Central memory CD8-positive, alpha-beta T cell (primary cell): Measurements from ENCODE around the gene SP140.
A peak's percentile ranks its signal among the peaks of the same experiment; 100 is the strongest.
"Not testable (repeated sequence)": the region's sequence is repeated elsewhere in the genome, so short reads cannot be mapped to it uniquely, and the experiment has no call there.

Experiments used
- ATAC-seq: fragments of 150-1000 bp; cut with Tn5 transposase; replicated peaks from 2 replicates; pipeline ENCODE4 v1.10.0; 2022; ENCODE audit warnings: mild to moderate bottlenecking, moderate FRiP score, moderate number of reproducible peaks; ENCODE audit not compliant: poor library complexity, severe bottlenecking; ENCODE audit errors: extremely low read depth
- DNase-seq, 2 donors: peaks; one replicate each; pipeline ENCODE4 v3.0.0; 2021; ENCODE audit warnings: low spot score in 2 of 2
- H3K27ac Mint-ChIP-seq: one replicate; pipeline ENCODE4 v1.8.0; 2022; ENCODE audit warnings: low read depth, mild to moderate bottlenecking, moderate library complexity, mixed read lengths
- H3K27me3 Mint-ChIP-seq: one replicate; pipeline ENCODE4 v1.8.0; 2022; ENCODE audit warnings: mixed read lengths
- H3K36me3 Mint-ChIP-seq: one replicate; pipeline ENCODE4 v1.8.0; 2022; ENCODE audit warnings: mild to moderate bottlenecking, moderate library complexity, mixed read lengths; ENCODE audit not compliant: insufficient read depth
- H3K4me1 Mint-ChIP-seq: one replicate; pipeline ENCODE4 v1.8.0; 2022; ENCODE audit warnings: mixed read lengths
- H3K4me3 Mint-ChIP-seq: one replicate; pipeline ENCODE4 v1.8.0; 2022; ENCODE audit warnings: mild to moderate bottlenecking, moderate library complexity, mixed read lengths
- H3K9me3 Mint-ChIP-seq: one replicate; pipeline ENCODE4 v1.8.0; 2022; ENCODE audit warnings: mixed read lengths

The SP140 gene

GRCh38 chr2:230231251-230231650 lies 5.7 kb downstream of the SP140 start:
- ATAC-seq: no peak
- no peak overlapping the region for H3K27ac Mint-ChIP-seq
- peaks cover 66% of the 10 kb centered on the region for H3K4me1 Mint-ChIP-seq
- peaks cover 19% of the 10 kb centered on the region for H3K36me3 Mint-ChIP-seq
- no peak for DNase-seq
- no peaks in the 10 kb centered on the region for H3K27me3 Mint-ChIP-seq
- H3K4me3 Mint-ChIP-seq: peak overlapping the region; percentile 26
- peaks cover 7% of the 10 kb centered on the region for H3K9me3 Mint-ChIP-seq

- H3K4me1 Mint-ChIP-seq: peaks cover 41% of the 10 kb centered on the region
- no peak overlapping the region for H3K27ac Mint-ChIP-seq
- H3K4me3 Mint-ChIP-seq: no peak overlapping the region
- H3K27me3 Mint-ChIP-seq: no peaks in the 10 kb centered on the region
- ATAC-seq: no peak
- peaks cover 7% of the 10 kb centered on the region for H3K9me3 Mint-ChIP-seq
- H3K36me3 Mint-ChIP-seq: peaks cover 27% of the 10 kb centered on the region
- DNase-seq: no peak
Measured at GRCh38 chr2:230234122-230234722, 8.7 kb downstream of the SP140 start.

- Mint-ChIP-seq H3K4me1 (peaks cover 39% of the 10 kb centered on the region), H3K27ac (no peak overlapping the region), H3K9me3 (peaks cover 7% of the 10 kb centered on the region), H3K36me3 (peaks cover 27% of the 10 kb centered on the region), H3K27me3 (no peaks in the 10 kb centered on the region), H3K4me3 (no peak overlapping the region)
- no peak for DNase-seq
- no peak for ATAC-seq
Measured at GRCh38 chr2:230234845-230235244, 9.3 kb downstream of the SP140 start.

GRCh38 chr2:230244211-230244610 lies 18.7 kb downstream of the SP140 start:
- H3K27me3 Mint-ChIP-seq: no peaks in the 10 kb centered on the region

GRCh38 chr2:230246206-230246605 lies 20.7 kb downstream of the SP140 start:
- no peak overlapping the region for H3K27ac Mint-ChIP-seq
- H3K36me3 Mint-ChIP-seq: peaks cover 8% of the 10 kb centered on the region
- DNase-seq (no peak), ATAC-seq (no peak)
- H3K4me3 Mint-ChIP-seq: no peak overlapping the region
- H3K4me1 Mint-ChIP-seq: no peaks in the 10 kb centered on the region
- no peaks in the 10 kb centered on the region for H3K27me3 Mint-ChIP-seq
- H3K9me3 Mint-ChIP-seq: no peaks in the 10 kb centered on the region

More at GRCh38 chr2:230244211-230244610, 18.7 kb downstream of the SP140 start:
- Mint-ChIP-seq H3K36me3 (peaks cover 15% of the 10 kb centered on the region), H3K9me3 (no peaks in the 10 kb centered on the region), H3K4me3 (no peak overlapping the region), H3K27ac (no peak overlapping the region), H3K4me1 (no peaks in the 10 kb centered on the region)
- no peak for ATAC-seq
- DNase-seq: no peak

- peaks cover under 1% of the 10 kb centered on the region for H3K36me3 Mint-ChIP-seq
- H3K27me3 Mint-ChIP-seq: no peaks in the 10 kb centered on the region
- H3K4me1 Mint-ChIP-seq: no peaks in the 10 kb centered on the region
- H3K4me3 Mint-ChIP-seq: no peak overlapping the region
- DNase-seq: no peak
- H3K9me3 Mint-ChIP-seq: no peaks in the 10 kb centered on the region
- ATAC-seq: no peak
- no peak overlapping the region for H3K27ac Mint-ChIP-seq
Measured at GRCh38 chr2:230250231-230250630, 24.7 kb downstream of the SP140 start.

GRCh38 chr2:230254152-230254881 lies 28.8 kb downstream of the SP140 start:
- Mint-ChIP-seq H3K9me3 (no peaks in the 10 kb centered on the region), H3K27ac (no peak overlapping the region), H3K4me1 (peaks cover 8% of the 10 kb centered on the region), H3K4me3 (no peak overlapping the region), H3K36me3 (peaks cover 5% of the 10 kb centered on the region), H3K27me3 (no peaks in the 10 kb centered on the region)
- peak; percentile 76 for ATAC-seq
- no peak for DNase-seq

GRCh38 chr2:230256733-230257332 lies 31.3 kb downstream of the SP140 start:
- Mint-ChIP-seq H3K9me3 (no peaks in the 10 kb centered on the region), H3K36me3 (peaks cover 9% of the 10 kb centered on the region), H3K4me3 (no peak overlapping the region), H3K27ac (no peak overlapping the region), H3K27me3 (no peaks in the 10 kb centered on the region), H3K4me1 (peaks cover 28% of the 10 kb centered on the region)
- ATAC-seq: no peak
- DNase-seq: no peak

GRCh38 chr2:230258483-230258882 lies 32.9 kb downstream of the SP140 start:
- Mint-ChIP-seq H3K27ac (no peak overlapping the region), H3K36me3 (peaks cover 9% of the 10 kb centered on the region), H3K4me1 (peaks cover 44% of the 10 kb centered on the region), H3K4me3 (no peak overlapping the region), H3K9me3 (no peaks in the 10 kb centered on the region), H3K27me3 (no peaks in the 10 kb centered on the region)
- DNase-seq (no peak), ATAC-seq (no peak)

- Mint-ChIP-seq H3K9me3 (no peaks in the 10 kb centered on the region), H3K4me3 (peak overlapping the region; percentile 3), H3K27ac (peak overlapping the region; percentile 17), H3K4me1 (peaks cover 52% of the 10 kb centered on the region), H3K27me3 (no peaks in the 10 kb centered on the region), H3K36me3 (peaks cover 19% of the 10 kb centered on the region)
- DNase-seq (no peak), ATAC-seq (peak; percentile 73)
Measured at GRCh38 chr2:230262246-230262645, 36.7 kb downstream of the SP140 start.

GRCh38 chr2:230264945-230265344 lies 39.4 kb downstream of the SP140 start:
- not testable (repeated sequence) for DNase-seq

GRCh38 chr2:230266638-230267037 lies 41.1 kb downstream of the SP140 start:
- no peak overlapping the region for H3K4me3 Mint-ChIP-seq
- no peak overlapping the region for H3K27ac Mint-ChIP-seq
- H3K27me3 Mint-ChIP-seq: no peaks in the 10 kb centered on the region
- ATAC-seq (no peak), DNase-seq (no peak)
- H3K36me3 Mint-ChIP-seq: peaks cover 40% of the 10 kb centered on the region
- H3K4me1 Mint-ChIP-seq: peaks cover 42% of the 10 kb centered on the region
- no peaks in the 10 kb centered on the region for H3K9me3 Mint-ChIP-seq

More at GRCh38 chr2:230264945-230265344, 39.4 kb downstream of the SP140 start:
- H3K27me3 Mint-ChIP-seq, H3K9me3 Mint-ChIP-seq, ATAC-seq, H3K4me3 Mint-ChIP-seq, H3K27ac Mint-ChIP-seq: not testable (repeated sequence)
- Mint-ChIP-seq H3K36me3 (peaks cover 28% of the 10 kb centered on the region), H3K4me1 (peaks cover 59% of the 10 kb centered on the region)

GRCh38 chr2:230267059-230267458 lies 41.5 kb downstream of the SP140 start:
- H3K4me1 Mint-ChIP-seq: peaks cover 38% of the 10 kb centered on the region
- no peaks in the 10 kb centered on the region for H3K9me3 Mint-ChIP-seq
- peaks cover 44% of the 10 kb centered on the region for H3K36me3 Mint-ChIP-seq
- H3K4me3 Mint-ChIP-seq: no peak overlapping the region
- ATAC-seq (no peak), DNase-seq (no peak)
- no peak overlapping the region for H3K27ac Mint-ChIP-seq
- no peaks in the 10 kb centered on the region for H3K27me3 Mint-ChIP-seq
